Muscle layer of duodenum (tissue), 2 donors: ENCODE data around the gene SH2D1B.
"Not testable (repeated sequence)": the region's sequence is repeated elsewhere in the genome, so short reads cannot be mapped to it uniquely, and the experiment has no call there.

Experiments used
- H3K27ac ChIP-seq: one replicate; pipeline ENCODE4 v1.7.0; 2013; ENCODE audit warnings: mild to moderate bottlenecking, low read length
- H3K27me3 ChIP-seq: one replicate; pipeline ENCODE4 v1.7.0; 2013; ENCODE audit warnings: low read depth, mild to moderate bottlenecking, control low read depth, low read length
- H3K36me3 ChIP-seq, 2 donors: one replicate each; pipeline ENCODE4 v1.7.0; 2013; ENCODE audit warnings: low read length in 2 of 2, control low read depth in 1 of 2, mild to moderate bottlenecking in 1 of 2; ENCODE audit not compliant: insufficient read depth in 2 of 2, control insufficient read depth in 1 of 2
- H3K4me1 ChIP-seq, 2 donors: one replicate each; pipeline ENCODE4 v1.7.0; 2013; ENCODE audit warnings: low read length in 2 of 2, mild to moderate bottlenecking in 2 of 2, control low read depth in 1 of 2, moderate library complexity in 1 of 2; ENCODE audit not compliant: insufficient read depth in 2 of 2, control insufficient read depth in 1 of 2
- H3K4me3 ChIP-seq, 2 donors: one replicate each; pipeline ENCODE4 v1.7.0; 2013; ENCODE audit warnings: low read length in 2 of 2, low read depth in 1 of 2, mild to moderate bottlenecking in 1 of 2
- H3K9me3 ChIP-seq, 2 donors: one replicate each; pipeline ENCODE4 v1.7.0; 2013; ENCODE audit warnings: low read length in 2 of 2, control low read depth in 1 of 2, mild to moderate bottlenecking in 1 of 2; ENCODE audit not compliant: control insufficient read depth in 1 of 2
- donor health status: healthy.

Gene SH2D1B

GRCh38 chr1:162419450-162419931 lies 7.6 kb upstream of the SH2D1B start:
- H3K27me3 ChIP-seq, H3K36me3 ChIP-seq, H3K4me3 ChIP-seq, H3K9me3 ChIP-seq, H3K4me1 ChIP-seq: not testable (repeated sequence)
- H3K27ac ChIP-seq = peak overlapping the region; percentile 34

DNA sequence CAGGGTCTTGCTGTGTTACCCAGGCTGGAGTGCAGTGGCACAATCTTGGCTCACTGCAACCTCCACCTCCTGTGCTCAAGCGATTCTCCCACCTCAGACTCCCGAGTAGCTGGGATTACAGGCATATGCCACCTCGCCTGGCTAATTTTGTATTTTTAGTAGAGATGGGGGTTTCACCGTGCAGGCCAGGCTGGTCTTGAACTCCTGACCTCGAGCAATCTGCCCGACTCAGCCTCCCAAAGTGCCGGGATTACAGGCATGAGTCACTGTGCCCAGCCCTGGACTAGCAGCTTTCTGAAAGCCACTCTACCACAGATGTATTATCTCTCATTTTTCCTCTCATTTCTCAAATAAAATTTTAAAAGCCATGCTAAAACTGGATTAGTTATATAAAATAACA lies 6.6 kb upstream of the SH2D1B start:
- not testable (repeated sequence) for H3K36me3 ChIP-seq, H3K4me3 ChIP-seq, H3K27ac ChIP-seq, H3K4me1 ChIP-seq, H3K27me3 ChIP-seq, H3K9me3 ChIP-seq

GRCh38 chr1:162417650-162418049 lies 5.7 kb upstream of the SH2D1B start:
- Histone ChIP-seq H3K36me3 (no peaks in the 10 kb centered on the region), H3K4me1 (no peaks in the 10 kb centered on the region), H3K4me3 (no peak overlapping the region), H3K27me3 (no peaks in the 10 kb centered on the region), H3K27ac (no peak overlapping the region), H3K9me3 (no peaks in the 10 kb centered on the region)

DNA sequence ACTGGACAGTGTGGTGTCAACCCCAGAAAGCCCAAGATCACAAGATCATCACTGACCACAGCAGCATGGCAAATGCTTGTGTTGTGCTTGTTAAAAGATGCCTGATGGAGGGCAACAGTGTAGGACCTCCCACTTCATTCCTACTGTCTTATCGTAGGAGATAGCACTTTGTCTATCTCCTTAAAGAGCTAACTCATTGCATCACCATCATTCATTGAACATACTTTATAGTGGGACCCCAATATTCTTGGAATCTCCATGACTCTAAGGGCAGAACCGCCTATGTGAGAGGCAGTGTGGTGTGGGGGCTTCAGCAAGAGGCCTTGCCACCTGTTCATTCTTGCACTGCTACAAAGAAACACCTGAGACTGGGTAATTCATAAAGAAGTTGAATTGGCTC lies 5.0 kb upstream of the SH2D1B start:
- no peaks in the 10 kb centered on the region for H3K9me3 ChIP-seq
- no peaks in the 10 kb centered on the region for H3K27me3 ChIP-seq
- H3K4me3 ChIP-seq = no peak overlapping the region
- no peaks in the 10 kb centered on the region for H3K4me1 ChIP-seq
- H3K27ac ChIP-seq = no peak overlapping the region
- H3K36me3 ChIP-seq = no peaks in the 10 kb centered on the region

GRCh38 chr1:162416215-162416614 lies 4.3 kb upstream of the SH2D1B start:
- Histone ChIP-seq H3K36me3 (no peaks in the 10 kb centered on the region), H3K4me3 (no peak overlapping the region), H3K4me1 (no peaks in the 10 kb centered on the region), H3K9me3 (no peaks in the 10 kb centered on the region), H3K27ac (no peak overlapping the region), H3K27me3 (no peaks in the 10 kb centered on the region)

GRCh38 chr1:162407539-162407938 lies 4.4 kb downstream of the SH2D1B start:
- H3K4me1 ChIP-seq = no peaks in the 10 kb centered on the region
- no peak overlapping the region for H3K27ac ChIP-seq
- H3K9me3 ChIP-seq = no peaks in the 10 kb centered on the region
- H3K27me3 ChIP-seq = no peaks in the 10 kb centered on the region
- H3K36me3 ChIP-seq = no peaks in the 10 kb centered on the region
- H3K4me3 ChIP-seq = no peak overlapping the region

GRCh38 chr1:162406811-162407210 lies 5.1 kb downstream of the SH2D1B start:
- Histone ChIP-seq H3K4me1 (no peaks in the 10 kb centered on the region), H3K27ac (no peak overlapping the region), H3K27me3 (no peaks in the 10 kb centered on the region), H3K4me3 (no peak overlapping the region), H3K36me3 (no peaks in the 10 kb centered on the region), H3K9me3 (no peaks in the 10 kb centered on the region)

DNA sequence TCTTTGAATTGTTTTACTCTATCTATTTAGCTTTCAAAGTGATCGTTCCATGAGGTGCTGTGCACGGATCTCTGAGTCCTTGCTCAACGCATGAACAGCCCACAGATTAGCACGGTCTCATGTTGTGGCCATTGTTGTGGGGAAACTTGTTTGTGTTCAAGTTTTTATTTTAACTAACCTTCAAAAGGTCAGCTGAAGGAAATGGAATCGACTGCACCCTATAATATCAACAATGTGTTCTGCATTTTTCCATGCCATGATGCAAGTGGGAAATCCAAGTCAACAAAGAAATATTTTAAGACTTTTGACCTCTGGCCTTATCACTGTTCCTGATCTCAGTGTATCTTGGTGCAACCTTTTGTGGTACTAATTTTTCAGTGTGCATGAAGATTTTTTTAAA lies 6.1 kb downstream of the SH2D1B start:
- Histone ChIP-seq H3K4me1 (no peaks in the 10 kb centered on the region), H3K27ac (no peak overlapping the region), H3K36me3 (no peaks in the 10 kb centered on the region)

GRCh38 chr1:162404550-162405160 lies 7.3 kb downstream of the SH2D1B start:
- H3K27me3 ChIP-seq = no peaks in the 10 kb centered on the region
- no peak overlapping the region for H3K4me3 ChIP-seq
- H3K36me3 ChIP-seq = no peaks in the 10 kb centered on the region
- H3K9me3 ChIP-seq = no peaks in the 10 kb centered on the region
- H3K4me1 ChIP-seq = no peaks in the 10 kb centered on the region
- H3K27ac ChIP-seq = no peak overlapping the region

More for the DNA sequence above, 6.1 kb downstream of the SH2D1B start:
- no peaks in the 10 kb centered on the region for H3K9me3 ChIP-seq
- H3K4me3 ChIP-seq = no peak overlapping the region
- no peaks in the 10 kb centered on the region for H3K27me3 ChIP-seq

- Histone ChIP-seq H3K27me3 (no peaks in the 10 kb centered on the region), H3K9me3 (no peaks in the 10 kb centered on the region), H3K4me1 (no peaks in the 10 kb centered on the region), H3K27ac (no peak overlapping the region), H3K4me3 (no peak overlapping the region), H3K36me3 (no peaks in the 10 kb centered on the region)
These were observed 11.1 kb downstream of the SH2D1B start for GRCh38 chr1:162400790-162401355.

GRCh38 chr1:162398999-162399580 lies 12.8 kb downstream of the SH2D1B start:
- Histone ChIP-seq H3K4me3 (no peak overlapping the region), H3K27me3 (no peaks in the 10 kb centered on the region), H3K27ac (no peak overlapping the region), H3K4me1 (no peaks in the 10 kb centered on the region), H3K9me3 (no peaks in the 10 kb centered on the region), H3K36me3 (no peaks in the 10 kb centered on the region)
